Spleen (tissue), 7 donors: ENCODE results near the gene USP34.

Experiments
- CTCF ChIP-seq, 11 experiments: fragments of 200-600 bp in 7 of 11; fragments of 450-650 bp in 4 of 11; sonication (generic) in 4 of 11; IDR thresholded peaks in 8 of 11; conservative IDR thresholded peaks in 3 of 11; 1 replicate in 7 of 11; 2 replicates in 4 of 11; pipeline versions ENCODE4 v1.4.0 to v1.8.0; 2016 to 2021; ENCODE audit warnings: antibody characterized with exemption in 11 of 11, inconsistent platforms in 4 of 11, mild to moderate bottlenecking in 1 of 11
- POLR2A ChIP-seq, 3 donors: fragments of 450-650 bp; IDR thresholded peaks; one replicate each; pipeline ENCODE4 v1.5.1; 2017; ENCODE audit warnings: antibody characterized with exemption in 3 of 3, mild to moderate bottlenecking in 1 of 3
- POLR2AphosphoS5 ChIP-seq, 3 donors: sonication (generic); formaldehyde crosslinking; IDR thresholded peaks; one replicate each; pipeline ENCODE4 v1.5.1; 2017; ENCODE audit warnings: antibody characterized with exemption in 3 of 3
- donor health status: DM: no; HTN: no; CAD: no; lungs with moderate emphysema.
- donor health status: DM: no; HTN: no; CAD: no.
- donor health status: DM: no; HTN: no; CAD: no.

GRCh38 chr2:61262699-61263098 lies 208.2 kb downstream of the USP34 start:
- TF ChIP-seq POLR2A (IDR thresholded peaks at IDR 0.05) (no peak), CTCF (IDR thresholded peaks at IDR 0.05 in 8 of 11, conservative IDR thresholded peaks at IDR 0.05 in 3 of 11) (no peak), POLR2AphosphoS5 (IDR thresholded peaks at IDR 0.05) (no peak)
